Measurements from ENCODE around the gene BRMS1L.

DNA sequence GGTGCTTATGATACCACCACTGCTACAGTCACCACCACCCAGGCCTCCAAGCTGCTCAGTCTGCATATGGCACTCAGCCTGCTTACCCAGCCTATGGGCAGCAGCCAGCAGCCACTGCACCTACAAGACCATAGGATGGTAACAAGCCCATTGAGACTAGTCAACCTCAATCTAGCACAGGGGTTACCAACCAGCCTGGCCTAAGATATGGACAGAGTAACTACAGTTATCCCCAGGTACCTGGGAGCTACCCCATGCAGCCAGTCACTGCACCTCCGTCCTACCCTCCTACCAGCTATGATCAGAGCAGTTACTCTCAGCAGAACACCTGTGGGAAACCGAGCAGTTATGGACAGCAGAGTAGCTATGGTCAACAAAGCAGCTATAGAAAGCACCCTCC, 55.1 kb downstream of the BRMS1L start:
- TF ChIP-seq, protein P1, sequence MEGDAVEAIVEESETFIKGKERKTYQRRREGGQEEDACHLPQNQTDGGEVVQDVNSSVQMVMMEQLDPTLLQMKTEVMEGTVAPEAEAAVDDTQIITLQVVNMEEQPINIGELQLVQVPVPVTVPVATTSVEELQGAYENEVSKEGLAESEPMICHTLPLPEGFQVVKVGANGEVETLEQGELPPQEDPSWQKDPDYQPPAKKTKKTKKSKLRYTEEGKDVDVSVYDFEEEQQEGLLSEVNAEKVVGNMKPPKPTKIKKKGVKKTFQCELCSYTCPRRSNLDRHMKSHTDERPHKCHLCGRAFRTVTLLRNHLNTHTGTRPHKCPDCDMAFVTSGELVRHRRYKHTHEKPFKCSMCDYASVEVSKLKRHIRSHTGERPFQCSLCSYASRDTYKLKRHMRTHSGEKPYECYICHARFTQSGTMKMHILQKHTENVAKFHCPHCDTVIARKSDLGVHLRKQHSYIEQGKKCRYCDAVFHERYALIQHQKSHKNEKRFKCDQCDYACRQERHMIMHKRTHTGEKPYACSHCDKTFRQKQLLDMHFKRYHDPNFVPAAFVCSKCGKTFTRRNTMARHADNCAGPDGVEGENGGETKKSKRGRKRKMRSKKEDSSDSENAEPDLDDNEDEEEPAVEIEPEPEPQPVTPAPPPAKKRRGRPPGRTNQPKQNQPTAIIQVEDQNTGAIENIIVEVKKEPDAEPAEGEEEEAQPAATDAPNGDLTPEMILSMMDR (IDR thresholded peaks at IDR 0.05 in 8 of 11, conservative IDR thresholded peaks at IDR 0.05 in 3 of 11) = no peak
- TF ChIP-seq POLR2AphosphoS5 (IDR thresholded peaks at IDR 0.05) = no peak
